HUES64 (cell line): ENCODE measurements around the gene ANO10.
"Not testable (repeated sequence)": the region's sequence is repeated elsewhere in the genome, so short reads cannot be mapped to it uniquely, and the experiment has no call there.

Experiments
- H3K27ac ChIP-seq: 2 replicates; pipeline ENCODE4 v1.7.0; 2013; ENCODE audit warnings: low read depth, low read length, inconsistent platforms
- H3K27me3 ChIP-seq: 2 replicates; pipeline ENCODE4 v1.6.1; 2013; ENCODE audit warnings: mild to moderate bottlenecking, low read length; ENCODE audit not compliant: insufficient read depth
- H3K36me3 ChIP-seq: 2 replicates; pipeline ENCODE4 v1.6.1; 2013; ENCODE audit warnings: mild to moderate bottlenecking, low read length; ENCODE audit not compliant: insufficient read depth
- H3K4me1 ChIP-seq: 2 replicates; pipeline ENCODE4 v1.6.1; 2013; ENCODE audit warnings: mild to moderate bottlenecking, low read length, moderate library complexity; ENCODE audit not compliant: insufficient read depth
- H3K4me3 ChIP-seq: 2 replicates; pipeline ENCODE4 v1.5.1; 2013; ENCODE audit warnings: mild to moderate bottlenecking, low read length, moderate library complexity
- H3K9ac ChIP-seq: 2 replicates; pipeline ENCODE4 v1.6.1; 2013; ENCODE audit warnings: mild to moderate bottlenecking, low read depth, low read length
- H3K9me3 ChIP-seq: 2 replicates; pipeline ENCODE4 v1.6.1; 2013; ENCODE audit warnings: low read depth, low read length; ENCODE audit not compliant: insufficient read depth
- WGBS: fragments of 150-250, 120-280 bp; methylation state at CpG from one replicate; pipeline ENCODE4 v1.1.7; 2013; ENCODE audit warnings: missing lambda C conversion rate; 5-methylcytosine and 5-hydroxymethylcytosine counted together

ANO10 gene

GRCh38 chr3:43492932-43493331 is 128.9 kb downstream of the ANO10 start:
- H3K27ac ChIP-seq, H3K36me3 ChIP-seq, H3K9me3 ChIP-seq, H3K4me3 ChIP-seq, H3K27me3 ChIP-seq, H3K9ac ChIP-seq: not testable (repeated sequence)
- WGBS = 96% methylated on average over 3 of the region's 4 CpGs
- peaks cover 16% of the 10 kb centered on the region; the same call in 1 of the 2 replicates for H3K4me1 ChIP-seq

- not testable (repeated sequence) for H3K9me3 ChIP-seq, H3K4me1 ChIP-seq, H3K27me3 ChIP-seq, H3K4me3 ChIP-seq, H3K36me3 ChIP-seq, H3K9ac ChIP-seq, H3K27ac ChIP-seq
- 78% methylated on average over 2 of the region's 3 CpGs for WGBS
Measured at GRCh38 chr3:43491807-43492206, 130.0 kb downstream of the ANO10 start.

- no peak overlapping the region for H3K9ac ChIP-seq
- H3K27ac ChIP-seq = no peak overlapping the region
- H3K4me3 ChIP-seq = no peak overlapping the region
- H3K4me1 ChIP-seq = peaks cover 7% of the 10 kb centered on the region; the same call in 1 of the 2 replicates
- H3K27me3 ChIP-seq = no peaks in the 10 kb centered on the region
- H3K9me3 ChIP-seq = no peaks in the 10 kb centered on the region
- 97% methylated on average over 6 of the region's 7 CpGs for WGBS
- H3K36me3 ChIP-seq = no peaks in the 10 kb centered on the region; the same call in 1 of the 2 replicates
Measured at GRCh38 chr3:43490640-43491185, 131.1 kb downstream of the ANO10 start.

GRCh38 chr3:43489930-43490329 is 131.9 kb downstream of the ANO10 start:
- Histone ChIP-seq H3K9me3 (no peaks in the 10 kb centered on the region), H3K9ac (no peak overlapping the region), H3K27ac (no peak overlapping the region), H3K27me3 (no peaks in the 10 kb centered on the region), H3K4me1 (peaks cover 7% of the 10 kb centered on the region; the same call in 1 of the 2 replicates), H3K36me3 (no peaks in the 10 kb centered on the region; the same call in 1 of the 2 replicates), H3K4me3 (no peak overlapping the region)
- WGBS = 91% methylated on average over 5 of the region's 5 CpGs

GRCh38 chr3:43485931-43486330 is 135.9 kb downstream of the ANO10 start:
- Histone ChIP-seq H3K9ac (no peak overlapping the region), H3K9me3 (no peaks in the 10 kb centered on the region), H3K27ac (peak overlapping the region; percentile 48; the same call in 1 of the 2 replicates), H3K4me3 (no peak overlapping the region), H3K4me1 (peaks cover 14% of the 10 kb centered on the region), H3K36me3 (no peaks in the 10 kb centered on the region; the same call in 1 of the 2 replicates), H3K27me3 (no peaks in the 10 kb centered on the region)
- WGBS = 37% methylated on average over 1 of the region's 1 CpG

GRCh38 chr3:43484926-43485488 is 136.8 kb downstream of the ANO10 start:
- WGBS = 97% methylated on average over 29 of the region's 29 CpGs
- H3K4me3 ChIP-seq = no peak overlapping the region
- H3K4me1 ChIP-seq = peaks cover 22% of the 10 kb centered on the region
- H3K27ac ChIP-seq = no peak overlapping the region
- no peaks in the 10 kb centered on the region for H3K9me3 ChIP-seq
- peaks cover 8% of the 10 kb centered on the region; the same call in 1 of the 2 replicates for H3K27me3 ChIP-seq
- H3K9ac ChIP-seq = no peak overlapping the region
- no peaks in the 10 kb centered on the region; the same call in 1 of the 2 replicates for H3K36me3 ChIP-seq

- Histone ChIP-seq H3K36me3 (no peaks in the 10 kb centered on the region), H3K9me3 (no peaks in the 10 kb centered on the region), H3K27me3 (peaks cover 36% of the 10 kb centered on the region), H3K4me1 (peaks cover 43% of the 10 kb centered on the region), H3K9ac (no peak overlapping the region), H3K4me3 (no peak overlapping the region), H3K27ac (peak overlapping the region; percentile 45; the same call in 1 of the 2 replicates)
Measured at GRCh38 chr3:43481375-43481774, 140.4 kb downstream of the ANO10 start.

- H3K27ac ChIP-seq, H3K9ac ChIP-seq, H3K36me3 ChIP-seq, H3K9me3 ChIP-seq: not testable (repeated sequence)
- Histone ChIP-seq H3K4me3 (peak overlapping the region; percentile 17; the same call in 1 of the 2 replicates), H3K27me3 (peaks cover 36% of the 10 kb centered on the region), H3K4me1 (peaks cover 39% of the 10 kb centered on the region)
- 0% methylated on average over 1 of the region's 2 CpGs for WGBS
Measured at GRCh38 chr3:43478839-43479238, 143.0 kb downstream of the ANO10 start.

GRCh38 chr3:43478118-43478785 is 143.6 kb downstream of the ANO10 start:
- H3K4me3 ChIP-seq = 0 out of 2 replicates have a peak overlapping the region, but pooled peaks have one; percentile 17
- 95% methylated on average over 1 of the region's 1 CpG for WGBS
- no peak overlapping the region for H3K9ac ChIP-seq
- no peaks in the 10 kb centered on the region for H3K9me3 ChIP-seq
- no peaks in the 10 kb centered on the region for H3K36me3 ChIP-seq
- no peak overlapping the region for H3K27ac ChIP-seq
- H3K4me1 ChIP-seq = peaks cover 39% of the 10 kb centered on the region
- H3K27me3 ChIP-seq = peaks cover 36% of the 10 kb centered on the region

GRCh38 chr3:43477600-43477999 is 144.2 kb downstream of the ANO10 start:
- H3K27me3 ChIP-seq = peaks cover 36% of the 10 kb centered on the region
- H3K36me3 ChIP-seq = no peaks in the 10 kb centered on the region
- H3K9me3 ChIP-seq = no peaks in the 10 kb centered on the region
- WGBS = 94% methylated on average over 6 of the region's 6 CpGs
- H3K4me1 ChIP-seq = peaks cover 39% of the 10 kb centered on the region
- H3K4me3 ChIP-seq = no peak overlapping the region
- no peak overlapping the region for H3K9ac ChIP-seq
- no peak overlapping the region for H3K27ac ChIP-seq

- Histone ChIP-seq H3K27me3 (peaks cover 21% of the 10 kb centered on the region), H3K9me3 (no peaks in the 10 kb centered on the region), H3K4me3 (no peak overlapping the region), H3K9ac (no peak overlapping the region), H3K27ac (no peak overlapping the region), H3K4me1 (peaks cover 9% of the 10 kb centered on the region), H3K36me3 (no peaks in the 10 kb centered on the region)
- WGBS = 91% methylated on average over 1 of the region's 1 CpG
Measured at GRCh38 chr3:43473737-43474136, 148.1 kb downstream of the ANO10 start.
